ENCODE measurements around the gene LSM12.

The LSM12 gene

DNA sequence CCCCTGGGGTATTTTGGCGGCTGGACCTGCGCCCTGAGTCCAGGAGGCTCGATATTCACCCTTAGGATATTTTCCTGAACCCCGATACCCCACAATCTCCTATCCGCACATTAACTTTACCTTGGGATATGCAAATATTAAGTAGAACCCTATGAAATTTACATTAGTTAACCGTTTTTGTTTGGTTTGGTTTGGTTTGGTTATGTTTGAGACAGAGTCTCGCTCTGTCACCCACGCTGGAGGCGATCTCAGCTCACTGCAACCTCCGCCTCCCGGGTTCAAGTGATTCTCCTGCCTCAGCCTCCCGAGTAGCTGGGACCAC is 71.4 kb downstream of the LSM12 start:
- Histone ChIP-seq H3K9me3 (ENCODE audit: control insufficient read depth, low read length) (no peaks in the 10 kb centered on the region), H3K4me3 (ENCODE audit: low read length) (no peak overlapping the region), H3K27me3 (ENCODE audit: control insufficient read depth, insufficient read depth, low read length) (peaks cover 25% of the 10 kb centered on the region), H3K4me1 (ENCODE audit: control insufficient read depth, insufficient read depth, low read length) (peaks cover 10% of the 10 kb centered on the region), H3K36me3 (ENCODE audit: control insufficient read depth, insufficient read depth, low read length) (no peaks in the 10 kb centered on the region), H3K9ac (ENCODE audit: low read length) (no peak overlapping the region)

DNA sequence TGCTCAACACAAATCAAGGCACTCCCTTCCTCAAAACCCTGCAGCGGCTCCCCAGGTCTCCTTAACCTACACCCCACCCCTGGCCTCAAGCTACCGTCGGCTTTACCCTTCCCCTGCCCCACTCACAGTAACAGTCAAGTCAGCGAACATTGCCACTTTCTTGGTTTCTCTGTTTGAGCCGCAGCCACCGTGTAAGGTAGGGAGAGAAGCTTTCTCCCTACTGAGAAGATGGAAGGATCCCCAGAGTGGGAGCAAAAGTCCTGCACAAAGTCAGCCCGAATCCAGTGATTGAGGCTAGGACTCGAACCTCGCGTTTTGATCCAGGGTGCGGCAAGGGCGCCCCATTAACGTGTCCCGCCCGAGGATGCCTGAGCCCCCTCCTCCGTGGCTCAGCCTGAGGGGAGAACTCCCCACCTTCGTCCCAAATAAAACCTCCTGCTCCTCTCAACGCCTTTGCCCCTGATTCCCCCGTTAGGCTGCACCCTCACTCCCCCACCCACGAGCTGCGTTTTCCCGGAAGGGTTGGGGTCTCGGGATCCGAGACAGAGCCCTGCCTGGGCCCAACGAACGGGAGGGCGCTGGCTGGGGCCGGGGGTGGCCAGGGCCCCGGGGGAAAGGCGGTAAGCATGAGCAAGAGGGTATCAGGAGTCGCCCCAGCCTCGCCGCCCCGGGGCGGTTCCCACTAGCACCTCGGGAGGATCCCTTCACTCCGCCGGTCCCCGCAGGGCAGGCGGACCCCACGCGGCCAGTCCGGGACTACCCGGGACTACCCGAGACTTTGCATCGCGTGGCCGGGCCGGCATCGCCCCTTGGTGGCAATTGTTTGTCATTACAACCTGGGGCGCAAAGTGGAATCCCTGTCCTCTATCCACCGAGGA is 72.0 kb downstream of the LSM12 start:
- Histone ChIP-seq H3K4me1 (ENCODE audit: control insufficient read depth, insufficient read depth, low read length) (peaks cover 10% of the 10 kb centered on the region), H3K9me3 (ENCODE audit: control insufficient read depth, low read length) (no peaks in the 10 kb centered on the region), H3K9ac (ENCODE audit: low read length) (peak overlapping the region; percentile 43), H3K4me3 (ENCODE audit: low read length) (no peak overlapping the region), H3K27me3 (ENCODE audit: control insufficient read depth, insufficient read depth, low read length) (peaks cover 25% of the 10 kb centered on the region), H3K36me3 (ENCODE audit: control insufficient read depth, insufficient read depth, low read length) (no peaks in the 10 kb centered on the region)

DNA sequence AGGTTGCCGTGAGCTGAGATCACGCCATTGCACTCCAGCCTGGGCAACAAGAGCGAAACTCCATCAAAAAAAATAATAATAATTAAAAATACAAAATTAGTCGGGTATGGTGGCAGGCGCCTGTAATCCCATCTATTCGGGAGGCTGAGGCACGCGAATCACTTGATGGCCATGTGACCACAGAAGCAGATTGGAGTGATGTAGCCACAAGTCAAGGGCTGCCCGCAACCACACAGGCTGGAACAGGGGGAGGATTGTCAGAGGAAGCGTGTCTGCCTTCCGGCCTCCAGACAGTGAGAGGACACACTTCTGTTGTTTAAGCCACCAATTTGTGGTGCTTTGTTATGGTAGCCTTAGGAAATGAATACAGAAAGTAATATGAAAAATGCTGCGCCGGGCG is 73.8 kb downstream of the LSM12 start:
- H3K4me1 ChIP-seq (ENCODE audit: control insufficient read depth, insufficient read depth, low read length) = peaks cover 10% of the 10 kb centered on the region
- H3K9ac ChIP-seq (ENCODE audit: low read length) = no peak overlapping the region
- peaks cover 34% of the 10 kb centered on the region for H3K27me3 ChIP-seq (ENCODE audit: control insufficient read depth, insufficient read depth, low read length)
- no peak overlapping the region for H3K4me3 ChIP-seq (ENCODE audit: low read length)
- no peaks in the 10 kb centered on the region for H3K36me3 ChIP-seq (ENCODE audit: control insufficient read depth, insufficient read depth, low read length)
- H3K9me3 ChIP-seq (ENCODE audit: control insufficient read depth, low read length) = no peaks in the 10 kb centered on the region

DNA sequence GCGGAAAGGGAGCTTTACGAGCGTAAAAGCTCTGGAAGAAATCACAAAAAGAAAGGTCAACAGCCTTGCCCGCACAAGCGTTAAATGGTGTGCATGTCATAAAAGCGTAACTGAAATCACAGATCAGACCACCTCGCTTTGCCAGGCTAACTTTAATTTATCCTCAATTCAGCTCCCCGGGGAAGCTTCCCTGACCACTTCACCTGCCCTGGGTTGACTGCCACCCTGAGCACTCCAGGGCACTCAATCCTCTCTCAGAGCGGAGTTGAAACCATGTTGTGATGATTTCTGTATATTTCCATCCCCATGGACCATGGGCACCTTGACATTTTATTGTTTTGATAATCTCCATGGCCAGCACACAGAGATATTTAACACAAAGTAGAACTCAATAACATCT is 78.2 kb downstream of the LSM12 start:
- H3K4me3 ChIP-seq (ENCODE audit: low read length) = no peak overlapping the region
- H3K9me3 ChIP-seq (ENCODE audit: control insufficient read depth, low read length) = no peaks in the 10 kb centered on the region
- H3K36me3 ChIP-seq (ENCODE audit: control insufficient read depth, insufficient read depth, low read length) = no peaks in the 10 kb centered on the region
- H3K4me1 ChIP-seq (ENCODE audit: control insufficient read depth, insufficient read depth, low read length) = peaks cover 14% of the 10 kb centered on the region
- H3K27me3 ChIP-seq (ENCODE audit: control insufficient read depth, insufficient read depth, low read length) = peaks cover 45% of the 10 kb centered on the region
- H3K9ac ChIP-seq (ENCODE audit: low read length) = no peak overlapping the region

DNA sequence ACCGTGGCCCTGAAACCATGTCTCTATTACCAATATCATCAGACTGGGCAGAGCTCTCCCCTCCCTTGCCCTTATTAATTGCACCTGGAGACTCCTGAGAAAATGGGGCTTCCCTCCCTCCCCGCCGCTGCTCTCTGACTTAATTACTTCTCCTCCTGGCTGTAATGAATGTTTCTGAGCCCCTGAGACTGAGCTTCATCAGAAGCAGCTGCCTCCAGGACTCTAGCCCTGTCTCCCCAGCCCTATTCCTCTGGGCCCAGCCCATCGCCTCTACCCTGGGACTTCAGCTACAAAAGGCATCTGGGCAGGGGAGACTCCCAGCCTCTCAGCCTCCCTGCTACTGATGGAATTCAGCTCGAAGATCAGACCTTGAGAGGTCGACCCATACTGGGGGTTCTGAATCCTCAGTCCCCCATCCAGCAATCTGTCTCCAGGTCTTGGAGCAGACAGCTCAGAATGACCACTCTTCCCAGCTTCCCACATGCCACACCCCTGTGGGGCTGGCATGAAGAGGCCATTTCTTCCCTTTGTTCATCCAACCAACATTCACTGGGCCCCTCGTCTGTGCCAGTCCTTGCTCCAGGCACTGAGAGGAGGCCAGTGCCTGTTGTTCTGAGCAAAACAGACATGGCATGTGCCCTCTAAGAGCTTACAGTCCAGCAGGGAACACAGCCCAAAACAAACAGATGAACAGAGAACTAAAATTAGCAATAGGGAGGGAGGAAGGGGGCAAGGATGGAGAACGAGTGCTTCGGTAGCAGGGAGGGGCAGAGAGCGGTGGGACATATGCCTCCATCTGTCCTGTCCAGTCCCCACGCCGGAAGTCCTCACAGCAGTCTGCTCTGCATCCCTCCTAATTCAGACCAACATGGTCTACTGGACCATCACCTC is 79.1 kb downstream of the LSM12 start:
- Histone ChIP-seq H3K27me3 (ENCODE audit: control insufficient read depth, insufficient read depth, low read length) (peaks cover 54% of the 10 kb centered on the region), H3K9me3 (ENCODE audit: control insufficient read depth, low read length) (no peaks in the 10 kb centered on the region), H3K9ac (ENCODE audit: low read length) (no peak overlapping the region), H3K4me3 (ENCODE audit: low read length) (no peak overlapping the region), H3K4me1 (ENCODE audit: control insufficient read depth, insufficient read depth, low read length) (peaks cover 22% of the 10 kb centered on the region), H3K36me3 (ENCODE audit: control insufficient read depth, insufficient read depth, low read length) (no peaks in the 10 kb centered on the region)

DNA sequence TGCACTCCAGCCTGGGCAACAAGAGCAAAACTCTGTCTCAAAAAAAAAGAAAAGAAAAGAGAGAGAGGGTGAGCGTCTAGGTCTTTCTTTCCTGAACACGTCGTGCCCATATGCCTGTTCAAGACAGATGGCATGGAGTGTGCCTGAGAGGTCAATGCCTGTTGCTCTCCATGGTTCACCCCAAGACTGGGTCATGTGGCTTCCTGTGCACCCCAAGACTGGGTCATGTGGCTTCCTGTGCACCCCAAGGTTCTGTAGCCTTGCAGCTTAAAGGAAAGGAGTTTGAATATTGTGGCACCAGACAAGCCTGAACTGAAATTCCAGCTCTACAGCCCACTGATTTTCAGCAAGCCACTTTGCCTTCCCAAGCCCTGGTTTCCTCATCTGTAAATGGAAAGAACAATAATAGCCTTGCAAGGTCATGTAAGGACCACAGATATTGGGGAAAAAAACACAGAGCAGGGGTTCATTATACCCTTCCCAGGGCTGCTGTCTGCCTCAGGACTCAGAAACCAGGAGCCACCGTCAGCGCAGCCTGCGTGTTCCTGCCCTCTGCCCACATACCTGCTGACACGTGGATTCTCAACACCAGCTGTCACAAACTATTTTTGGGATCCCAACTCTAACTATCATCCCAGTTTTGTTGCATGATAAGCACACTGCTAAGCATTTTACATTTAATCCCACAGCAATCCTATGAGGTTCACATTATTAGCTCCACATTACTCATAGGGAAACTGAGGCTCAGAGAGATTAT is 80.1 kb downstream of the LSM12 start:
- no peaks in the 10 kb centered on the region for H3K9me3 ChIP-seq (ENCODE audit: control insufficient read depth, low read length)
- H3K4me3 ChIP-seq (ENCODE audit: low read length) = no peak overlapping the region
- H3K9ac ChIP-seq (ENCODE audit: low read length) = no peak overlapping the region
- H3K27me3 ChIP-seq (ENCODE audit: control insufficient read depth, insufficient read depth, low read length) = peaks cover 63% of the 10 kb centered on the region
- H3K4me1 ChIP-seq (ENCODE audit: control insufficient read depth, insufficient read depth, low read length) = peaks cover 22% of the 10 kb centered on the region
- H3K36me3 ChIP-seq (ENCODE audit: control insufficient read depth, insufficient read depth, low read length) = no peaks in the 10 kb centered on the region

DNA sequence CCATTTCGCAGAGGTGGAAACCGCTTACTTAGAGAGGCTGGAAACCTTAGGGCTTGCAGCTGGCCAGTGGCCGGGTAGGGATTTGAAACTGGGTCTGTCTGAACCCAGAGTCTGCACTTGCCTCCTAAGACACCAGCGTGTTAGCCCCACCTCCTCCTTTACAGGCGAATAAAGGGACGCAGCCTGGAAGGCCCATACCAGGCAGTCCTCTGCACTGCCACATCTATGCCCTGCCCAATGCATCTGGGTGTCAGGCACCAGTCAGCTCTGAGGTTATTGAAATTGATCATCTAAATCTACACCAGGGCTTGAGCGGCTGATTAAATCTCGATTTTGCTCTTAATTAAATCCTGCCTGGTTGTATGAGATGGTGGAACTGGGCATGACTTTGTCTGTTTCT is 82.0 kb downstream of the LSM12 start:
- Histone ChIP-seq H3K9ac (ENCODE audit: low read length) (peak overlapping the region; percentile 12), H3K4me1 (ENCODE audit: control insufficient read depth, insufficient read depth, low read length) (peaks cover 22% of the 10 kb centered on the region), H3K9me3 (ENCODE audit: control insufficient read depth, low read length) (no peaks in the 10 kb centered on the region), H3K36me3 (ENCODE audit: control insufficient read depth, insufficient read depth, low read length) (no peaks in the 10 kb centered on the region), H3K27me3 (ENCODE audit: control insufficient read depth, insufficient read depth, low read length) (peaks cover 75% of the 10 kb centered on the region), H3K4me3 (ENCODE audit: low read length) (no peak overlapping the region)

Data from mucosa of stomach (tissue), 1 donor.